ENCODE measurements around the gene ANKMY1.
A peak's percentile ranks its signal among the peaks of the same experiment; 100 is the strongest.

The ANKMY1 gene

DNA sequence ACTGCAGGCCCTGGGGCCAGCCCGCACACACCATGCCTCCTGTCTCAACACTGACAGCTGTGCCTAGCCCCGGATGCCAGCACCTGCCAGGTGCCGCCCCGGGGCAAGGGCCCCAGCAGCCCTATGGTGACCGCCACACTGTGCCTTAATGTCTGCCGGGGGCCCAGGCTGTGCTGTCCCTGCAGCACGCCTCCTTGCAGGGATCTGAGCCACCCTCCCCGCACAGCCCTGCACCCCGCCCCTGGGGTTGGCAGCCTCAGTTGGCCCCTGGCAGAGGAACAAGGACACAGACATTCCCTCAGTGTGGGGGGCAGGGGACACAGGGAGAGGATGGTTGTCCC, 20.3 kb upstream of the ANKMY1 start:
- DNase-seq, result no peak

DNA sequence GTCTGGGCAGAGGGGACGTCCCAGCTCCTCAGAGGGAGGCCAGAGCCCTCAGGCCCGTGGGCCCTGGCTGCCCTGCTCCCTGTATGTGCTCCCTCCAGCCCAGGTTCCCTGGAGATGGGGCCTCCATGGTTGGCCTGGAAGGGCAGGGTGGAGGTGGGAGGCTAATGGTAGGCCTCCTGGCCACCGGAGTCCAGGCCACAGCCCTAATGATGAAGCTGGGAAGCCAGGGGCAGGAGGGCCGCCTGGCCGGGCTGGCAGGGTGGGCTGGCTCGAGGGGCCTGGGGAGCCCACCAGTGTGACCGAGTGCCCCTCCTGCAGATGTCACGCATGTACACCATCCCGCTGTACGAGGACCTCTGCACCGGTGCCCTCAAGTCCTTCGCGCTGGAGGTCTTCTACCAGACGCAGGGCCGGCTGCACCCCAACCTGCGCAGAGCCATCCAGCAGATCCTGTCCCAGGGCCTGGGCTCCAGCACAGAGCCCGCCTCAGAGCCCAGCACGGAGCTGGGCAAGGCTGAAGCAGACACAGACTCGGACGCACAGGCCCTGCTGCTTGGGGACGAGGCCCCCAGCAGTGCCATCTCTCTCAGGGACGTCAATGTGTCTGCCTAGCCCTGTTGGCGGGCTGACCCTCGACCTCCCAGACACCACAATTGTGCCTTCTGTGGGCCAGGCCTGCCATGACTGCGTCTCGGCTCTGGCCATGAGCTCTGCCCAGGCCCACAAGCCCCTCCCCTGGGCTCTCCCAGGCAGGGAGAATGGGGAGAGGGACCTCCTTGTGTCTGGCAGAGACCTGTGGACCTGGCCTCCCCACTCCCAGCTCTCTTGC, 19.7 kb upstream of the ANKMY1 start:
- DNase-seq, result no peak

DNA sequence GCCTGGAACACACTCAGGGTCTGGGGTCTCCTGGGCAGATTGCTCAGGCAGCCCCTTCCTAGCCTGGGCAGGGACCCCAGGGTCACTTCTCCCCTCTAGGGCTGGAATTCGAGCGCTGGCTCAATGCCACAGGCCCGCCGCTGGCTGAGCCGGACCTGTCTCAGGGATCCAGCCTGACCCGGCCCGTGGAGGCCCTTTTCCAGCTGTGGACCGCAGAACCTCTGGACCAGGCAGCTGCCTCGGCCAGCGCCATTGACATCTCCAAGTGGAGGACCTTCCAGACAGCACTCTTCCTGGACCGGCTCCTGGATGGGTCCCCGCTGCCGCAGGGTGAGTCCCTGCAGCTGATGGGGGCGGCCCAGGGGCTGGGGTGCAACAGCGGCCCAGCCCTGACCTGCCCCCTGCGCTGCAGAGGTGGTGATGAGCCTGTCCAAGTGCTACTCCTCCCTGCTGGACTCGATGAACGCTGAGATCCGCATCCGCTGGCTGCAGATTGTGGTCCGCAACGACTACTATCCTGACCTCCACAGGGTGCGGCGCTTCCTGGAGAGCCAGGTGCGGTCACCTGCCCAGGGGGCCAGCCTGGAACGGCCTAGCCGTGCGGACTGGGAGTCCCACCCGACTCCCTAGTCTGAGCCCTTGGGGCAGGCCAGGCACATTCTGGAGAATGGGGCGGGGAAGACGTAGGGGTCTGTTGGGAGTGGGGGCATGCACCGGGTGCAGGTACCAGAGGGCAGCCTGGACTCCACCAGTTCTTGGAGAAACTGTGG, 18.8 kb upstream of the ANKMY1 start:
- DNase-seq, result no peak

DNA sequence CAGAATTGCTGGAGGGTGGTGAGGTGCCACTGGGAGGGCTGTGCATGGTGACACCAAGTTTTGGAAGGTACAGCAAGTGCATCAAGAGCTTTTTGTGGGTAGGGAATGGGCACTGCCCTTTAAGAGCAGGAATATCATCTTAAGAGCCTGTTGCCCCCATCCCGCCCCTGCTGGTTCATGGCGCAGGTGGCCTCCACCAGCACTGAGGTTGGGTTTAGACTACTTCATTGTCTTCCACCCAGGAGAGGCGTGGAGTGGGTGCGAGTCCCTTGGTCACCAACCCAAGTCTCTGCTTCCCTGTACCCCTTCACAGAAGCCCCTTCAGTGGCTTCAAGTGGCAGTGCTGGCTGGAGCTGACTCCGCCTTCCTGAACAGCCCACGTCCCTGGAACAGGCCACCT, 18.2 kb upstream of the ANKMY1 start:
- no peak for DNase-seq

DNA sequence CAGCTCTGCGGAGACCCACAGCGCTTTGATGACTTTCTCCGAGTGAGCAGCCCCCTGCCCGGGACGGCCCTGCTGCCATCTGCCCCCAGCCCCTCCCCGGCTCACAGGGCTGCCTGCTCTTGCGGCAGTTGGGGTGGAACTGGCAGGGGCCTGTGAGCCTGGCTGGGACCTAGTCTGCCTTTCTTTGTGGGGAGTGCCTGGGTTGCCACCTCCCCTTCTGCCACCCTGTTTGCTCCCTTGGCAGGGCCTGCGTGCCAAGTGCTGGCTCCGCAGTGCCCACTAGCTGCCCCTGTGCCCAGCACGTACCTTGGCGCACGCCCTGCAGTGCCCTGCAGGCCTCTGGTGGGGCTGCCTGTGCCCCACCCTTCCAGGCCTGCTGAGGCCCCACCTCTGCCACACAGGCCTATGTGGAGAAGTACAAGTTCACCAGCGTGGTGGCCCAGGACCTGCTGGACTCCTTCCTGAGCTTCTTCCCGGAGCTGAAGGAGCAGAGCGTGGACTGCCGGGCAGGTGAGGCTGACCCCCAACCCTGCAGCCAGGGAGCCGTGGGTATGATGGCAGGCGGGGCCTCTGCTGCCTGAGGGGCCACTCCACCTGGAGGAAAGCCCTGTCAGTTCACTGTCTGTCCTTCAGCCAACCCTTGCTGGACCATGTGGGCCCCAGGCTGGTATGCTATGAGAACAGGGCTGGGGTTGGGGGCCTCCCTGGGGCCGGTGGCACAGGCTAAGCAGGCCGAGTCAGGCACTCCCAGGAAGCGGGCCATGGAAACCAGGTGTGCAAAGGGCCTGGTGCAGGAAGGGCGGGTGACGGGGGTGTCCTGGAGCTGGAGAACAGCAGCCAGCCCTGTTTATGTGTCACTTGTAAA, 17.5 kb upstream of the ANKMY1 start:
- DNase-seq, result no peak

DNA sequence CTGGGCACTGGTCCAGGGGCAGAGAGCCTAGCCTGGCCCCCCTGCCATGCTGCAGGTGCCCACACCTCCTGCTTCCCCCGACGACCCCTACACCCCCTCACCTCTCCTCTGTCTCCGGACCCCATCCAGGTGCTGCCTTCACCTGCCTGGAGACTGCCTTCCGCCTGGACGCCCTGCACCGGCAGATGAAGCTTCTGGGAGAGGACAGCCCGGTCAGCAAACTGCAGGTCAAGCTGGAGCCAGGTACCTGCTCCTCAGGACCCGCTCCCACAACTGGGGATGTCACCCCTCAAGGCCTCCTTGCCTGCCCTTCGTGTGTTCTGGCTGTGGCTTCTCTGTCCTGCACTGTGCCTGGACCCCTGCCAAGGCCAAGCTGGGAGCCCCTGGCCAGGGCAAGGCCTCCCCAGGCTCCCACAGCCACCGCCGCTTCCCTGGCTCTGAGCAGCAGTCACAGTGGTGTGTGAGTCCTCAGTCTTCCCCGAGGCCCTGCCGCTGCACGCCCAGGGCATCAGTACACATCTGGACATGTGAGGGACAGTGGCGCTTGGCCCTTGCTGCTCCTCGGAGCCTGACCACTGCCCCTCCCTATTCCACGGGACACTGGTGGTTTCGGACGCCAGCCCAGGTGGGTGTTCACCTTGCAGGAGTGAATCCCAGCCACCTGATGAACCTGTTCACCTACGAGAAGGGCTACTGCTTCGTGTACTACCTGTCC, 16.8 kb upstream of the ANKMY1 start:
- DNase-seq, result no peak

DNA sequence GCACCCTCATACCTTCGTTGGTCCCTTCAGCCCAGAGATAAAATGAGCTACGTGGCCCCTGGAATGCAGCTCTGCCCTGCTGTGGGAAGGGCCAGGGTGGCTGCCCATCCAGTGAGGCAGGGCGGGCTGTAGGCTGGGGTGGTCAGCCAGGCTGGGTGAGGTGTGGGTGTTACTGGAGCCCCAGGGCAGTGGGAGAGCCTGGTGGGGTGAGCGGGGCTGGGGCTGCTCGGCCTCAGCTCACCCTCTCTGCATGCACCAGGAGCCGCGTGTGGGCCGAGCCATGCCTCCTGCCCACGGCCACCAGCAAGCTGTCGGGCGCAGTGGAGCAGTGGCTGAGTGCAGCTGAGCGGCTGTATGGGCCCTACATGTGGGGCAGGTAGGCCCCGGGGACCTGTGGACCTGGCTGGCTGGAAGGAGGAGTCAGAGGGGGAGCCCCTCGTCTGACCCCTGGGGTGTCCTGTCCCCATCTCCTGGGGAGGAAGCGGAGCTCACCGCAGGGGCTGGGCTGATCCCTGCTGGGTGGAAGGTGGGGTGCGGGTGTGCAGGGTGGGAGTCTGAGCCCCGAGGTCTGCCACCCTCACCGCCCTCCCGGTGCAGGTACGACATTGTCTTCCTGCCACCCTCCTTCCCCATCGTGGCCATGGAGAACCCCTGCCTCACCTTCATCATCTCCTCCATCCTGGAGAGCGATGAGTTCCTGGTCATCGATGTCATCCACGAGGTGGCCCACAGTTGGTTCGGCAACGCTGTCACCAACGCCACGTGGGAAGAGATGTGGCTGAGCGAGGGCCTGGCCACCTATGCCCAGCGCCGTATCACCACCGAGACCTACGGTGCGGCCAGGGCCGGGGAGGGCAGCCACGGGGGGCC, 16.0 kb upstream of the ANKMY1 start:
- no peak for DNase-seq

DNA sequence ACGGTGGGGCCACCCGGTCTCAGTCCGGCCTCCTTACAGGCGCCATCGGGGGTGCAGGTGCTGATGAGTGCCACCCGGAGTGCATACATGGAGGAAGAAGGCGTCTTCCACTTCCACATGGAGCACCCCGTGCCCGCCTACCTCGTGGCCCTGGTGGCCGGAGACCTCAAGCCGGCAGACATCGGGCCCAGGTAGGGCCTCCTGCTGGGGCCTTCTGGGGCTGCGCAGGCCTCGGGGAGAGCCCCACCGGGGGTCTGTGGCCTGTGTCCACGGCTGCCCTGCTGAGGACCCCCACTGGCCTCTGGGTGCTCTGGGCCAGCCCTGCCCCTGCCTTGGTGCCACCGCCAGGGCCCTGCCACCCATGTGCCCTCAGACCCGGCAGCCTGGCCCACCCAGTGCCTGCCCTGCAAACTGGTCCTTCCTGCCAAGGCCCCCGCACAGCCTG, 15.3 kb upstream of the ANKMY1 start:
- DNase-seq, result no peak

DNA sequence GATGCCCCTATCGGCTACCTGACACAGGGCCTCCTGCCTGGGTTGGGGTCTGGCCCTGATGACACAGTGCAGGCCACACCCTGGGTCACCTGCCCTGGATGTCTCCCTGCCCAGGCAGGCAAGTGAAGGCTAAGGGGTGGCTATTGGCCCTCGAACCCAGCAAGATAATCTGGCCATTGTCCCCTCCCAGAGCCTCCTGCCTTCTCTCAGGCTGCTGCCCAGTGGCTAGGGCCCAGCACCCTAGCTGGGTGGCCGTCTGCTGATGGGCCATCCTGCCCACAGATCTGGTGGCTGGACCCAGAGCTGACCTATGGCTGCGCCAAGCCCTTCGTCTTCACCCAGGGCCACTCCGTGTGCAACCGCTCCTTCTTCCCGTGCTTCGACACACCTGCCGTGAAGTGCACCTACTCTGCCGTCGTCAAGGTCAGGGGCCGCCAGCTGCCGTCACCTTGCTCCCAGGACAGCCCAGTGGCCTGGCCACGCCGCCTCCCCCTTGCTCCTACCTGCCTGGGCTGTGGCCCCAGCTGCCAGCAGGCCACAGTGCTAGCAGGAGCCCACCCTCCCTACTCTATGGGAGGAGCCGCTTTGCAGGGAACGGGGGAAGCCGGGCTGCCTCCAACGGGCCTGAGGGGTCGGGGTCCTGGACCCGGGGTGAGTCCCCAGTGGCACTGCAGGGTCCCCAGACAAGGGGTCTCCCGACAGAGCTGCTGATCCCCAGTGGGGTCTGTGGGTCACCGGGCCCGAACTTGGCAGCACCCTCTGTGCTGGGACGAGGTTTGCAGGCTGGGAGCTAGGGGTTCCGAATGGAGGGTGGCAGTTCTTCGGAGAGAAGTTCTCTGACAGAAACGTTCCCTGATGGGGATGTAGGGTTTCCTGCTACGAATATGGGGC, 14.6 kb upstream of the ANKMY1 start:
- no peak for DNase-seq

DNA sequence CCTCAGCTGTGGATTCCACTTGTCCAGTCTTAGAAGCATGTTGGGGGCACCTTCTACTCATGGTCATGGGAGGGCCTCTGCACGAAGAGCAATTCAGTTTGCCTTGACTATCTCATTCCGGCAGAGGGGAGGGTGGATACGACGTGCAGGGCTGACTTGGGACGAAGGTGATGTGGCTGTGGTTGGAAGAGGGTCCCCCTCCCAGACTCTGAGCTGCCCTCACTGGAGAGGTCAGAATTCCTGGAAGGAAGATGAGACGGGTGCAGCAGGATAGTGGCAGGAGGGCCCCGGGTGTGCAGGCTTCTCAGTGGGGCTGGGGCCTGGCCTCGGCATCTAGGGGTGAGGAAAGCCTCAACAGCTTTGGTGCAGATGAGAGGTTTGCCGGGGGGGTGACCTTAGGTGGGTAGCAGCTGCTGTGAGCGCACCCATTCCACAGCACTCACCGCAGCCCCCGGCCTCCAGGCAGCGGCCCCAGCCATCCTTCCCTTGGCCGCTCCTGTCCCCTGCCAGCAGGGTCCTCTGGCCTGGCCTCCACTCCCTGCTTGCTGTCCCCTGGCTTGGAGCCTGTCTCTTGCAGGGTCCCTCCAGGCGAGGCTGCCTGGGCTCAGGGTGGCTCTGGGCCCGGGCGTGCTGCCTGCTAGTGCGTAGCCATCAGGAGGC, 13.7 kb upstream of the ANKMY1 start:
- no peak for DNase-seq

DNA sequence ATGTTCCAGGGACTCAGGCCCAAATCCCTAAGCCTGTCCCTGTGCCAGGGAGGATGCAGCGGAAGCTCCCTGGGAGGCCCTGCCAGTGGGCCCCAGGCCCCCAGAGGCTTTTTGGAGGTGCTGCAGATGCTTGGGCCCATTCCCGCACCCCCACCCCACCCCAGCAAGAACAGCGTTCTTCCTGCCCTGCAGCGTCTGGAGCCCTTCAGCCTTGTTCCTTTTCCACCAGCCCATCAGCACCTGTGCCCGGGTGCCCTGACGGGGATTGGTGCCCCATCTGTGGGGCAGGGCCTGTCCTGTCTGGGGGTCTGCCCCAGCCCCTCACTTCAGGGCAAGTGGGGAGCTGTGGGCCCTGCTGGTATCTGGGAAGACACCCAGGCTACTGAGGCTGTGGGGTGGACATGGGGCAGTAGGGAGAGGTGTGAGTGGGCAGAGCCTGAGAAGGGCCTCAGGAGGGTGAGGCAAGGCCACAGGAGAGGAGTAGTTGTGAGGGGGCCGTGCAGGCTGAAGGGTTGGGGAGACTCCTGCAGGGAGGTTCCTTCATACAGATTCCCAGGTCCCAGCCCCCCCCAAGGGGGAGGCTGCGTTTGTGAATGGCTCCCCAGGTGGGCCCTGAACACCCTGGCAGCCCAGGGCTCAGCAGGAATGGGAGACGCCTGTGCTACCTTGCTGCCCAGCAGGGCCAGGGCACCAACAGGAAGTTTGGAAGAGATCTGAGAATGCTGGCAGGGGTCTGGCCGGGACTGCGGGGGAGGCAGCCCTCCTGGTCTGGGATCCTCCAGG, 12.9 kb upstream of the ANKMY1 start:
- DNase-seq, result no peak

DNA sequence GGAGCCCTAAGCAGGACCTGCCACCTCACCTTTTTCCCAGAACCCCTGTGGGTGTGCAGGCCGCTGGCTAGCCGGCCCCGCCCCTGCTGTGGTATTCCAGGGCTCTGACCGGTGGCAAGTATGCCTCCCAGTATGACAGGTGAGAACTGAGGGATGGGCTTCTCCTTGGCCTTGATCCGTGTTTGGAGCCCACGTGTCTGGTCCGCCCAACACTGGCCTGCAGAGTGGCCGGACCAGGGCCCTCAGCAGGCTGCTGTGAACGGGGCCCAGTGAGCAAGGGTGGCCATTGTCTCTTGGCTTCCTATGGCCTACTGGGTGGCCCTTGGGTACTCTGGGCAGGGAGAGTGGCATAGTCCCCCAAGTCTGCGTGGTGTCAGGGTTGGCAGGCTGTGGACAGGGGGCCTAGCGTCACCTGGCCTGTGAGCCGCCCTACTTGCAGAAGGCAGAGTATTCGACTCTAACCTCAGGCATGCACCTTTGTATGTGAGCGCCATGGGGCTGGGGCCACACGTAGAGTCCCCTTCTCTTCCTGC, 12.3 kb upstream of the ANKMY1 start:
- DNase-seq, result no peak

DNA sequence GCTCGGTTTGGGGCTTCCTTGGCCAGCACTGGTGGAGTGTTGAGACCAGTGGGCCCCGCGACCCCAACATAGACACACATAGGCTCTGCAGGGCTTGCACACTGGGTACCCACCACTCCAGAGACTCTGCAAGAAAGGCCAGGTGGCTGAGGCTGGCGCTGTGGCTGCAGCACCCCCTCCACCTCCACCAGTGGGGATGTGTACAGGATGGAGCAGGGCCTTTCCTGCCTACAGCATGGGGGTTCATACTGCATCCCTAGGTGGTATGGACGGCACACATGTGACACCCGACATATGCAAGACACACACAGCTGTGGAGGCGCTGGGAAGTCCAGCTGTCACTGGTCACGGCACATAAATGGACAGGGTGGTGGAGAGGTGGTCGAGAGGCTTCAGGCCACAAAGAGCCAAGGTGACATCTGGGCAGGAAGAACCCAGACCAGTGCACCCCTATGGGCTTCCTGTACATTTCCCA, 11.8 kb upstream of the ANKMY1 start:
- DNase-seq, result no peak

DNA sequence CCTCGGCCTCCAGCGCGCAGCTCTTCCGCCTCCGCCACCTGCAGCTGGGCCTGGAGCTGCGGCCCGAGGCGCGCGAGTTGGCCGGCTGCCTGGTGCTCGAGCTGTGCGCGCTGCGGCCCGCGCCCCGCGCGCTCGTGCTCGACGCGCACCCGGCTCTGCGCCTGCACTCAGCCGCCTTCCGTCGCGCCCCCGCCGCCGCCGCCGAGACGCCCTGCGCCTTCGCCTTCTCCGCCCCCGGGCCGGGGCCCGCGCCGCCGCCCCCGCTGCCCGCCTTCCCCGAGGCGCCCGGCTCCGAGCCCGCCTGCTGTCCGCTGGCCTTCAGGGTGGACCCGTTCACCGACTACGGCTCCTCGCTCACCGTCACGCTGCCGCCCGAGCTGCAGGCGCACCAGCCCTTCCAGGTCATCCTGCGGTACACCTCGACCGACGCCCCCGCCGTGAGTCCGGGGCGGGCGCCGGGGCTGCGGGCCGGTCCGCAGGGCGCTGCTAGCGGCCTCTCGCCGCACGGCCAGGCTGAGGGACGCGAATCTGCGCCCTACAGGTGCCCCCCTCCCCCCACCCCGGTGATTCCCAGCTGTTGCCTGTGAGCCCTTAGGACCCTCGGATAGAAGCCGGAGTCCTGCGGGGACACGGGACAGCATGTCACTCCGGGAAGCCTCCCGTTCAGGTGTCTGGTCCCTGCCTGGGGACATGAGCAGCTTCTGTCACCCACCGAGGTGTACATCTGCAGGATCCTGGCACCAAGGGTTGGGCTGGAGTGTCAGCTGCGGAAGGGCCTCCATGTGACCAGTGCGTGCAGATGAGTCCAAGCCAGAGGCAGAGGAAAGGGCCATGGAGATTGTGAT, 11.1 kb upstream of the ANKMY1 start:
- peak; percentile 43 for DNase-seq

DNA sequence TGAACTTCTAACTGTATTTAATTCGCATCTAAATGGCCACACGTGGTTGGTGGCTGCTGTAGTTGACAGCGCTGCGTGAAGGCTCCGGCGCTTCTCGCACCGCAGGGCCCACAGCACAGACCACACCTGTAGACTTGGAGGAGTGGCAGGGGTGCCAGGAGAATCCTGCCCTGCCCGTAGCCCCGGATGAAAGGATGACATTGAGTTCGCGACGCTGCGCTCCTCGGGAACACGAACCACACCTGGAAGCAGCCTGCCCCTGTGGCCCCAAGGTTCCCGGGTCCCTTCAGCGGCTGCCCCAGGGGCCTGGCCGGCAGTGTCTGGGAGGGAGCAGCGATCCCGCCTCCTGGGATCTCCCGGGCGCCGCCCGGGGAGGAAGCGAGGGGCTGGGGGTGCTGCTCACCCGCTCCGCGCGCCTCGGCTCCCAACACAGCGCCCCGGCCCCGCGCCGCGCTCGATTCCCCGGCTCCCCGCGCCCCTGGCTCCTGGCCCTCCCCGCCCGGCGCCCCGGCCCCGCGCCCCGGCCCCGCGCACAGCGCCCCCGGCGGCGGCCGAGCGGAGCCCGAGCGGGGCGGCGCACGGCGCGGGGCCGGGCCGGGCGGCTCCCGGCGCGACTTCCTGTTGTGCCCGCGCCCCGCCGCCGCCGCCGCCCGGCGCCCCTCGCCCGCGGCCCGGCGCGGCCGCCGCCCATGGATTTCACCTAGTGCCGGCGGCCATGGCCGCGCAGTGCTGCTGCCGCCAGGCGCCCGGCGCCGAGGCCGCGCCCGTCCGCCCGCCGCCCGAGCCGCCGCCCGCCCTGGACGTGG, 10.3 kb upstream of the ANKMY1 start, which contains the start of gene RNPEPL1:
Gene RNPEPL1 (plus strand): TSS at position 613 of the 806 bp plus-strand sequence. CDS start 103 bp downstream, at position 716.
- DNase-seq, result peak; percentile 53

DNA sequence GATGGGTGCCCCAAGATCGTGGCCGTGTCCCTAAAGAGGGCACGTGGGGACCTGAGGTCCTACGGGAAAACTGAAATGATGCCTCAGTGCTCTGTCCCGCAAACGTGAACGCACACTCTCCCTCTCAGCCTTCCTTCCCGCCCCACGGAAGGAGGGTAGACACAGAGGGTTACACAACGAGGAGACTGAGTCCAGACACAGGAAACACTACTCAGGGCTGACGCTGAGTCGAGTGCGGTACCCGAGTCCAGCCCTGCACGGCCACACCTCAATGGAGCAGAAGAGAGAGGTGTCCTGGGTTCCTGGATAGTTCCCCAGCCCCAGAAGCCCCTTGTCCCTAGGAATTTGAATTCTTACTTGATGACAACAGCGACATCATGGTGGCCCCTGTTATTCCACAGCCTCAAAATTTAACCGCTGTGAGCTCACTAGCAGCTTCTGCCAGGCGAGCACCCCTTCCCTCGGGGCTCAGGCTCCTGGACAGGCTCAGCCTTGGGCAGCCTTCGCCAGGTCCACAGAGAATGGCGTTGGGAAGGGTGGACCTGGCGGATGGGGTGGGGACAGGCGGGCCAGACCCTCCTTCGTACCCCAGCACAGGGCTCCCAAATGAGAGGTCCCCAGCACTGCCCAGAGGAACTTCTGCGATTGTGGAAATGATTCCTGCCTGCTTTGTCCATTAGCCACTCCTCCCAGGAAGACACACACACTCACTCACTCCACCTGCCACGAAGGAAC, 9.5 kb upstream of the ANKMY1 start:
- peak; percentile 46 for DNase-seq
